Skeletal muscle satellite cell (primary cell): ENCODE data around the gene CTRL.
"Not testable (repeated sequence)": the region's sequence is repeated elsewhere in the genome, so short reads cannot be mapped to it uniquely, and the experiment has no call there.

Experiments
- H3K27me3 ChIP-seq: 2 replicates; pipeline ENCODE4 v1.7.0; 2013; ENCODE audit warnings: low read length; ENCODE audit not compliant: control insufficient read depth, insufficient read depth
- H3K36me3 ChIP-seq: 2 replicates; pipeline ENCODE4 v1.7.0; 2013; ENCODE audit warnings: mild to moderate bottlenecking, control low read depth, low read length; ENCODE audit not compliant: insufficient read depth
- H3K4me1 ChIP-seq: 2 replicates; pipeline ENCODE4 v1.7.0; 2013; ENCODE audit warnings: low read length; ENCODE audit not compliant: control insufficient read depth, insufficient read depth
- H3K4me2 ChIP-seq: 2 replicates; pipeline ENCODE4 v1.7.0; 2013; ENCODE audit warnings: mild to moderate bottlenecking, low read length
- H3K4me3 ChIP-seq: 2 replicates; pipeline ENCODE4 v1.7.0; 2013; ENCODE audit warnings: low read length
- H3K9ac ChIP-seq: 2 replicates; pipeline ENCODE4 v1.7.0; 2013; ENCODE audit warnings: mild to moderate bottlenecking, low read depth, low read length, moderate library complexity
- H3K9me3 ChIP-seq: replicated peaks from 2 replicates; pipeline ENCODE4 v1.7.0; 2013; ENCODE audit warnings: mild to moderate bottlenecking, control low read depth, low read length

CTRL gene

GRCh38 chr16:67943619-67944504, 12.2 kb upstream of the CTRL start, which contains the start of gene LCAT:
LCAT (minus strand) TSS chr16:67944120; CDS start chr16:67944101, 19 bp downstream.
- Histone ChIP-seq H3K27me3 (no peaks in the 10 kb centered on the region), H3K4me1 (peaks cover 23% of the 10 kb centered on the region), H3K4me3 (no peak within 1 kb of the TSS), H3K4me2 (no peak within 1 kb of the TSS), H3K9me3 (no peaks in the 10 kb centered on the region), H3K9ac (peak within 1 kb of the TSS; percentile 54), H3K36me3 (peaks cover 95% of the 10 kb centered on the region)

GRCh38 chr16:67943256-67943618, 11.6 kb upstream of the CTRL start:
- peaks cover 89% of the 10 kb centered on the region for H3K36me3 ChIP-seq
- H3K4me3 ChIP-seq: no peak overlapping the region
- no peak overlapping the region for H3K9ac ChIP-seq
- no peak overlapping the region for H3K4me2 ChIP-seq
- H3K4me1 ChIP-seq: peaks cover 23% of the 10 kb centered on the region
- H3K9me3 ChIP-seq: no peaks in the 10 kb centered on the region
- no peaks in the 10 kb centered on the region for H3K27me3 ChIP-seq

GRCh38 chr16:67942510-67943255, 11.0 kb upstream of the CTRL start:
- no peak overlapping the region for H3K4me2 ChIP-seq
- H3K27me3 ChIP-seq: no peaks in the 10 kb centered on the region
- H3K36me3 ChIP-seq: peaks cover 83% of the 10 kb centered on the region
- no peak overlapping the region for H3K4me3 ChIP-seq
- peaks cover 23% of the 10 kb centered on the region for H3K4me1 ChIP-seq
- H3K9ac ChIP-seq: no peak overlapping the region
- H3K9me3 ChIP-seq: no peaks in the 10 kb centered on the region

GRCh38 chr16:67942200-67942509, 10.5 kb upstream of the CTRL start:
- Histone ChIP-seq H3K9ac (no peak overlapping the region), H3K4me1 (peaks cover 29% of the 10 kb centered on the region), H3K9me3 (no peaks in the 10 kb centered on the region), H3K4me2 (no peak overlapping the region), H3K4me3 (no peak overlapping the region), H3K27me3 (no peaks in the 10 kb centered on the region), H3K36me3 (peaks cover 78% of the 10 kb centered on the region)

- H3K9me3 ChIP-seq: no peaks in the 10 kb centered on the region
- peaks cover 73% of the 10 kb centered on the region for H3K36me3 ChIP-seq
- H3K4me2 ChIP-seq: no peak overlapping the region
- H3K9ac ChIP-seq: no peak overlapping the region
- no peak overlapping the region for H3K4me3 ChIP-seq
- peaks cover 33% of the 10 kb centered on the region for H3K4me1 ChIP-seq
- H3K27me3 ChIP-seq: no peaks in the 10 kb centered on the region
These were observed 10.0 kb upstream of the CTRL start for GRCh38 chr16:67941469-67942199.

GRCh38 chr16:67940446-67941089, 8.9 kb upstream of the CTRL start:
- Histone ChIP-seq H3K4me2 (no peak overlapping the region), H3K9ac (no peak overlapping the region), H3K4me1 (peaks cover 30% of the 10 kb centered on the region), H3K9me3 (no peaks in the 10 kb centered on the region), H3K27me3 (no peaks in the 10 kb centered on the region), H3K36me3 (peaks cover 62% of the 10 kb centered on the region), H3K4me3 (no peak overlapping the region)

- H3K36me3 ChIP-seq: peaks cover 54% of the 10 kb centered on the region
- no peaks in the 10 kb centered on the region for H3K27me3 ChIP-seq
- H3K4me2 ChIP-seq: no peak overlapping the region
- no peak overlapping the region for H3K4me3 ChIP-seq
- peaks cover 30% of the 10 kb centered on the region for H3K4me1 ChIP-seq
- no peak overlapping the region for H3K9ac ChIP-seq
- H3K9me3 ChIP-seq: no peaks in the 10 kb centered on the region
These were observed 8.1 kb upstream of the CTRL start for GRCh38 chr16:67939507-67940445.

- H3K9ac ChIP-seq, H3K9me3 ChIP-seq, H3K27me3 ChIP-seq, H3K4me2 ChIP-seq, H3K4me3 ChIP-seq: not testable (repeated sequence)
- Histone ChIP-seq H3K4me1 (peaks cover 23% of the 10 kb centered on the region), H3K36me3 (peaks cover 36% of the 10 kb centered on the region)
These were observed 6.1 kb upstream of the CTRL start for GRCh38 chr16:67937713-67938112.

GRCh38 chr16:67936880-67937605, 5.4 kb upstream of the CTRL start:
- H3K4me1 ChIP-seq: peaks cover 23% of the 10 kb centered on the region
- peak overlapping the region; percentile 97 for H3K4me2 ChIP-seq
- H3K27me3 ChIP-seq: no peaks in the 10 kb centered on the region
- H3K9ac ChIP-seq: peak overlapping the region; percentile 88
- H3K9me3 ChIP-seq: no peaks in the 10 kb centered on the region
- H3K4me3 ChIP-seq: peak overlapping the region; percentile 77
- peaks cover 29% of the 10 kb centered on the region for H3K36me3 ChIP-seq
